Suppressor macrophage treated with lipopolysaccharide for 4 hours (primary cell): Measurements from ENCODE around the gene CHST13.
"Not testable (repeated sequence)": the region's sequence is repeated elsewhere in the genome, so short reads cannot be mapped to it uniquely, and the experiment has no call there.

Source experiments
- DNase-seq: peaks from one replicate; pipeline ENCODE4 v3.0.0-alpha.2; 2020

The CHST13 gene

DNA sequence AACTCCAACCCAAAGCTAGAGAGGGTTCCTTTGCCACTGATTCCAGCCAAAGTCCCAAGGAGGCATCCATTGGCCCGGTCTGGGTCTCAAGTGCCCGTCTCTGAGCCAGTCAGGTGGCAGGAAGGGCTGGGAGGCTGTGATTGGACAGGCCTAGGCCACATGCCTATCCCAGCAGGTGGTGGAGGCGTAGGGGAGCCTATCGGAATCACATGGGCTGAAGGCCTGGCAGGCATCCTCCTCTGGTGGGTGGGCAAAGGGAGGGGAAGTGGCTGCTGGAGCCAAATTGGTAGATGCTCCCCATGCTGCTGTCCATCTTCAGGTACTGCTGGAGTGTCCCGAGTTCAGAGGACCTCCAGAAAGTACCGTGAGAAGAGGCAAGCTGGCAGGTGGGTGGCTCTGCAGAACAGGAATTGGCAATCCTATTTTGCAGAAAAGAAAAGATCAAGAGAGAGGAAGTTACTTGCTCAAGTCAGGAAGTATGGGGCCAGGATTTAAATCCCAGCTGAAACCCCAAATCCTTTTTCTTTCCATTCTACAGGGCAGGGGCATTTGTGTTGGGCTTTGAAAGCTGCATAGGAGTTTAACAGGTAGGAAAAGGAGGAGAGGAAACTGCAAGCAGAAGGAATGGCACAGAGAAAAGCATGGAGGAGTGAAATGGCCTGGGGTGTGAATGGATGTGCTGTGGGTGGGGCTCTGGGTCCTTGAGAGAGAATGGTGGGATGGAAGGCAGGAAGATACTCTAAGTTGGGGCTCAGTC is 3.7 kb downstream of the CHST13 start:
- no peak for DNase-seq

GRCh38 chr3:126528419-126528799 is 4.5 kb downstream of the CHST13 start:
- DNase-seq: no peak

DNA sequence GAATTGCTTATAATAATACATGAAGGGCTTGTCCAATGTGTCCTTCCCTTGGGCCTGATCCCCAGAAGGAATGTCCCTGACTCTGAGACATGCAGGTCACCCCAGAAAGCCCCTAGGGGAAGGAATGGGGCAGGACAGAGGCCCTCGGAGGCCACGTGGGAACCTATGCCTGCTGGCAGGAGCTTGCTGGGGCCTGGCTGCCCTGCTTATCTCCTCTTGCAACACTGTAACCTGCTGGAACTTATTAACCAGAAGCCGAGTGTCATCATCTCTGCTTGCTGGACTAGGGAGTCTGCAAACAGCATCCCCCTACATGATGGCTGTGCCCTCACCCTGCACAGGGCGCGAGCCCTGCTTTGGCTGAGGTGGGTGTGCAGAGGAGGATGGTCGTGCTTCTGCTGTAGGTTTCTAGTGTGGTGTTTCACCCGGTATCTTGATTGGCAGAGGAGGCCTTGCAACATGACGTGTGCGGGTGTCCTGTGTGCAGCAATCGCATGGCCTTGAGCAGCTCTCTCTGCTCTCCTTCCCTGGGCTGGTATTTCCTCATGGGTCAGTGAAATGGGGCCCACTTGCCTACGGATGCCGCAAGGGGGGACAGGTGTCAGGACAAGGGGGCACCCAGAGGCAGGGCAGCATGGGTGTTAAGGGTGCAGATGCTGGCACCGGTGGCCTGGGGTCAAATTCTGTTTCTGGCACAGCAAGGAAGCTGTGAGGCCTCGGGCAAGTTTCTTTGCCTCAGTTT is 5.0 kb downstream of the CHST13 start:
- peak; percentile 10 for DNase-seq

DNA sequence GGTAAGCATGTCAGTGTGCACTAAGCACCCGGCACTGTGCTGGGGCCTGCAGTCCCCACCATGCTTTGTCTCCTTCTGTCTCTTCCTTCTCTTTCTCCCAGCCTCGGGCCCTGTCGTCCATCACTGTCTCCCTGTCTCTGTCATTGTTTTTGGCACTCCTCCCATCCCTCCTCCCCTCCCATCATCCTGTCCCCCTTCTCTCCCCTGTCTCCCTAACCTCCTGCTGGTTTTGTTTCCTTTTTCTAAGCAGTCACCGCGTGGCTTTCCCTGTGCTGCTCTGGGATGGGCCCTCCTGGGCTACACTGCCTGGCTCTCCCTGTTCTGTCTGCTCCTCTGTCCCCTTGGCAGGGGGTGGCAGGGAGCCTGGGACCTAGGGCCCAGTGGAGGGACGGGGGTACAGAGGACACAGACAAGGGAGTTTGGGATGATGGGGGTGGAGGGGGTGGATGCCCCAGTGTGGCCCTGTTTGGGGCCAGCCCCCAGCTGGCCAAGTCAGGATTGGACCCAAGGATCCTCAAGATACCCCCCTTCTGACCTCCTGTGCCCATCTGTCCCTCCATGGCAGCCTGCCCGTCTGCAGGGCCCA is 5.7 kb downstream of the CHST13 start:
- DNase-seq: peak; percentile 9

DNA sequence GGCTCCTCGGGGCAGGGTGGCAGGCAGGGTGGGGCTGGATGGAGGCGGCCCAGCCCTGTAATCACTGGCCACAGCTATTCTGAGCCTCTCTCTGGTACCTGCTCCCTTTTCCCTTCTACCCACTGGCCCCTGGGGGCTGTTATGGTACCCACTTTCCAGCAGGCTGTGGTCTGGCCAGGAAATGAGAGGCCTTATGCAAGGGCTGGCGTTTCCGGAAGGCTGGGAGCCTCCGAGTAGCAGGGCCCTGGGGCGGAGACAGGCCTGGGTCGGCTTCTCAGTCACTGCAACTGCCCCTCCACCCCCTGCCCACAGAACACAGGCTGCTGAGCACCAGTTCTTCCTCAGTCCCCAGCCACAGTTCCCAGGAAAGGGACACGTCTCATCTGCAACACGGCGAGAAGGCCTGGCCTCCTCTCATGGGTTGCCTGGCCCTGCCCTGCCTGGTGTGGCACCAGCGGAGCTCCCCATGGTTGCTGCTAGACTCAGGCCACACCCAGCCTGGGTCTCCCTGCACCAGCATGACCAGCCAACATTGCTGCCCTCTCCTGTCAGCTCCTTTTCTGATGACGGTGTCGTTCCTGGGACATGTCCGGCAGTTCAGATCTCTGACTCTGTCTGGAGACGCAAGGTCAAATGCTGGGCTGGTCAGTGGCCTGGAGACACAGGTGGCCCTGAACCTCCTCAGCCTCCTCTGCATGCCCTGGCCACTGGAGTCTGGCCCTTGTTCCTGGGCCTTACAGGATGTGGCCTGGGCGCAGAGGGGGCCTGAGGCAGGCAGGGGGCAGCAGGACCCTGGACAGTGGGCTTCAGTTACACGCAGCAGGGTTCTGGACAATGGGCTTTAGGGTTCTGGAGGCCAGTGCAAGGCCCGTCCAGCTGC is 6.5 kb downstream of the CHST13 start:
- DNase-seq: peak; percentile 36

DNA sequence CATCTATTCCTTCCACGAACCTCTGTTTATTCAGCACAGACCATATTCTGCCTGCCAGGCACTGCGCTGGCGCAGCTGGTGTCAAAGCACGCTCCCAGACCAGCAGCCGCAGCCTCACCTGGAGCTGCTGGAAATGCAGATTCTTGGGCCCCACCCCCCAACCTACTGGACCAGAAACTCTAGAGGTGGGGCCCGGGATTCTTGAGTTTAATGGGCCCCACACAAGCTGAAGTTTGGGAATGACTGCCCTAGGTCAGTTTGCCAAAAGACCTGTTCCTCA is 7.0 kb downstream of the CHST13 start:
- DNase-seq: no peak

- DNase-seq: peak; percentile 18
Observed at GRCh38 chr3:126533506-126533905, 9.6 kb downstream of the CHST13 start.

GRCh38 chr3:126534716-126535115 is 10.8 kb downstream of the CHST13 start:
- not testable (repeated sequence) for DNase-seq

- DNase-seq: no peak
Observed at GRCh38 chr3:126535636-126536035, 11.7 kb downstream of the CHST13 start.

DNA sequence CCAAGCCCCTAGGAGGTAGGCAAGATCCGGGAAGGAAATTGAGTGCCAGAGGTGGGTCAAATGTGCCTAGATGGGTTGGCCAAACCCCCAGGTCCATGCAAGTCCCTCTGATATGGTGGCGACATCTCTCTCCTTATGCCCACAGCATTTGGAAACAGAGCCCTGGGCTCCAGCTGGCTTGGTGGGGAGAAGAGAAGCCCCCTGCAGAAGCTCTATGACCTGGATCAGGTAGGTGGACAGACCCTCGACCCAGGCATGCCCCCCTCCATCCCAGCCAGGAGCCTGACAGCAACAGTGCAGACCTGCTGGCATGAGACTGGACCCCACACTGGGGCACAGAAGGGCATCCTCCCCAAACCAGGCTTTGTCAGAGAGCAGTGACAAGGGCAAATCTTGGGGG is 12.2 kb downstream of the CHST13 start:
- DNase-seq: no peak

- DNase-seq: no peak
Observed at GRCh38 chr3:126537116-126537729, 13.3 kb downstream of the CHST13 start.

DNA sequence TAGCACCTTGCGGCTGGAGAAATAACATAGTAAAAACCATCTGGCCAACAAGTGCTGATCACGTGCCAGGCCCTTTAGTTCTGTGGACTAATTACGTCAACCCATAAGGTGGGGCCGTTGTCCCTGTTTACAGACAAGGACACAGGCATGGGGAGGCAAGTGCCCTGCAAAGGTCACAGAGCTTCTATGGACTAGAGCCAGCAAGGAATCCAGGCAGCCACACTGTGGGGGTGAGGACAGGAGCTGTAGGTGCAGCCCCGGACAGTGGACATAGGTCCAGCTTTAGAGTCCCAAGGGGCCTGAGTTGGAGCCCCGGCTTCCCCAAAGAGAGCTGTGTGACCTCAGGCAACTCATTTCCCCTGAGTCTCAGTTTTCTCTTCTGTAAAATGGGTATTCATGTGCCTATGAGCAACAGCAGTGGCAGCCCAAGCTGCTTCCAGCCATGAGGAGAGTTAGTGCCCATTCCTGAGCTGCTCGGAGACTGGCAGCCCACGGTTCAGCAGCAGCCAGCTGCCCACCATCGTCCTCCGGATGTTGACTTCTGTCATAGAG is 13.9 kb downstream of the CHST13 start:
- no peak for DNase-seq

DNA sequence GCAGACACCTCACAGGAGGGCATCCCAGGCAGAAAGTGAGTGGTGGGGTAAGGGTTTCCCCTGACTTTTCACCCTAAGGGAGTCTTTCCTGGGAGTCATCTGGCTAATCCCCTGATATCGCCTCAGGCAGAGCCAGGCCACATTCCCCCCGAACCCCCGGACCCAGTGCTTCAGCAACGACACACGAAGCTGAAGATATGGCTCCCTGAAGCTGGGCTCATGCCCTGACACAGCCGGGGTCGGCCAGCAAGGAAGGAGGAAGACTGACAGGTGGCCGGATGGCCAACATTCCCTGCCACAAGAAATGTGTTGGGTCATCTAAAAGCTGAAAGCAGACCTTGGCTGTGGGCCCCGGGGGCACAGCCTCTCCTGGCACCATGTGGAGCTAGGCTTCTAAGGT is 14.4 kb downstream of the CHST13 start:
- DNase-seq: no peak

DNA sequence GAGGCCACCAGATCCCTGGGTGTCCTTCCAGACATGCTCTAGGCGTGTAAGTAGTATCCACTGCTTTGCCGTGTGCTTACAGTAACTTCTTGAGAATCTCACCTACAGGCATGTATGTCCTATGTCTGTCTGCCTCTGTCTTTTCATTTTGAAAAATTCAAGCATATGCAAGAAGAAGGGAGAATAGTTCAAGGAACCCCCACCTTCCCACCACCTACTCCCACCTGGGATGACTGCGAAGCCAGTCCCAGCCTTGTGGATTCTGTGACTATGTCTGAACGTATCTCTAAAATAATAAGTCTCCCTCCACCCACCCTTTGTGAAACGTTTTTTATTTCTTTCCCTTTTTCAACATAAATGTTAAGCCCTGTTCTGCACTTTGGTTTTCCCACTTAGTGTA is 15.0 kb downstream of the CHST13 start:
- DNase-seq: no peak

- DNase-seq: no peak
Observed at GRCh38 chr3:126539558-126540250, 15.7 kb downstream of the CHST13 start.

- DNase-seq: peak; percentile 67
Observed at GRCh38 chr3:126540342-126540849, 16.4 kb downstream of the CHST13 start.

DNA sequence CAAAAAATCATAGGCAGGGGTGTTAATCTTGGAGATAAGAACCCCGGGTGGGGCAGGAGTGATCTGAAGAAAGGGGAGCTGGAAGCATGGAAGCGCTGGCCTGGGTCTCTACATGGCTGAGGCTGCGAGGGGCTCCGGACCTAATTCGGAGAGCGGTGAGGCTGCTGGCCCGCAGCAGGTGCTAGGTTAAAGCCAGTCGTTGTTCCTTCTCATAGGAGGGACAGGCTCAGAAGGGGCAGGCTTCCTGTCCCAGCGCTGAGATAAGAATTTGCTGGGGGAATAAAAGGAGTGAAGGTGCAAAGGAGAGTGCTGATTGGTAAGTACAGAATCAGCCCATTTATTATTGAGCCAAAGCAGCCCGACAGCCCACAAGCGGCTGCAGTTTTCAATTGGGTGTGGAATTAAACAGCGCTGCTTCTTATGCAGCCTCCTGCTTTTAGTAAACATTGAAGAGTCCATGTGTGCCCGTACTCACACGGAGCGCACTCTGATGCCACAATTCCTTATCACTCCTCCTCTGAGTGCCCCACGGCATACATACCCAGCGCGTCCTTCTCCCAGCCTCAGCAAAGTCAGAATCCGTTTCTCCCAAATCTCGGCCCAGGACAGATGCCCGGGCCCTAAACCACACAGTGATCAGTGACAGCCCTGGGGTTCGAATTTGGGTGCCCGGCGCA is 17.1 kb downstream of the CHST13 start:
- no peak for DNase-seq

DNA sequence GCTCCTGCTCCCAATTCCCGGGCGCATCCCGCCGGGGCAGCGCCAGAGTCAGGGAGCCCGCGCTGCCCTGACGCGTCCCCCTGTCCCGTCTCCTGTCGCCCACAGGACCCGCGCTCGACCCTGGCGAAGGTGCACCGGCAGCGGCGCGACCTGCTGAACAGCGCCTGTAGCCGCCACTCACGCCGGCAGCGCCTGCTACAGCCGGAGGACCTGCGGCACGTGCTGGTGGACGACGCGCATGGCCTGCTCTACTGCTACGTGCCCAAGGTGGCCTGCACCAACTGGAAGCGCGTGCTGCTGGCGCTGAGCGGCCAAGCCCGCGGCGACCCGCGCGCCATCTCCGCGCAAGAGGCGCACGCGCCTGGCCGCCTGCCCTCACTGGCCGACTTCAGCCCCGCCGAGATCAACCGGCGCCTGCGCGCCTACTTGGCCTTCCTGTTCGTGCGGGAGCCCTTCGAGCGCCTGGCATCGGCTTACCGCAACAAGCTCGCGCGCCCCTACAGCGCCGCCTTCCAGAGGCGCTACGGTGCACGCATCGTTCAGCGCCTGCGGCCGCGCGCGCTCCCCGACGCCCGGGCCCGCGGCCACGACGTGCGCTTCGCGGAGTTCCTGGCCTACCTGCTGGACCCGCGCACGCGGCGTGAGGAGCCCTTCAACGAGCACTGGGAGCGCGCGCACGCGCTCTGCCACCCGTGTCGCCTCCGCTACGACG is 17.8 kb downstream of the CHST13 start:
- no peak for DNase-seq

DNA sequence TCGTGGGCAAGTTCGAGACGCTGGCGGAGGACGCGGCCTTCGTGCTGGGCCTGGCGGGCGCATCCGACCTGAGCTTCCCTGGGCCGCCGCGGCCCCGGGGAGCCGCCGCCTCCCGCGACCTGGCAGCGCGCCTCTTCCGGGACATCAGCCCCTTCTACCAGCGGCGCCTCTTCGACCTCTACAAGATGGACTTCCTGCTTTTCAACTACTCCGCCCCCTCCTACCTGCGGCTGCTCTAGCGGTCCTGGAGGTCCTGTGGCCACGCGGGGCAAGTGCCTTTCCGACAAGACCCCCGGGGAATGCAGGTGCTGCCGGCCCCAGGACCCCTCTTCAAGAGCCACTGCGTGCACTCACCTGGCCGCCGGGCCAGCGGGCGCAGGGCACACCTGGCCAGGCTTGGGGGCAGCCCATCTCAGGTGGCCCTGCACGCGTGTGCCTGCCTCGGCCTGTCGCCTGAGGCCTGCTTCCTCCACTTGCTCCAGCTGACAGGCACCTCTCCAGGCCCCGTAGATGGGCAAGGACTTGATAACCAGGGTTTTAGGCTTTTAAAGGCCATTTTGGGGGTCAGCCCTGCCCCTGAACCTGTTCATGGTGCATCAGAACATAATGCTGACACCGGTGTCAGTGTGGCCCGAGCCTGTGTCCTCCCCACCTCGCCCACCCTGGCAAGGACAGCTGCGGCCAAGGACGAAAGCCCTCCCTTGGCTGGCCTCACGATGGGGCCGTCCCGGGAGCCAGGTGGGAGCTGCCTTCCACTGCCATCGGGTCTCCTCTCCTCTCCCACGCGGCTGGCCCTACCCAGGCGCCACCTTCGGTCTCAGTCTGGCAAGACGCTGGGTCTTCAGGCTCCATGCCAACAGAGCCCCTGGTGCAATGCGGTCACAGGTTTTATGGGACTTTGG is 18.6 kb downstream of the CHST13 start:
- DNase-seq: no peak
